NCI-H526 (cell line): ENCODE results near the gene TNS3.

Experiments
- DNase-seq, 2 experiments: peaks; one replicate each; lab custom pipeline; 2025; lab: John Stamatoyannopoulos, UW

Gene TNS3

GRCh38 chr7:47407136-47407535 is 174.8 kb downstream of the TNS3 start:
- no peak for DNase-seq

- no peak for DNase-seq
Measured at GRCh38 chr7:47406801-47407129, 175.1 kb downstream of the TNS3 start.

- DNase-seq, result no peak
Measured at GRCh38 chr7:47405921-47406800, 175.8 kb downstream of the TNS3 start.

DNA sequence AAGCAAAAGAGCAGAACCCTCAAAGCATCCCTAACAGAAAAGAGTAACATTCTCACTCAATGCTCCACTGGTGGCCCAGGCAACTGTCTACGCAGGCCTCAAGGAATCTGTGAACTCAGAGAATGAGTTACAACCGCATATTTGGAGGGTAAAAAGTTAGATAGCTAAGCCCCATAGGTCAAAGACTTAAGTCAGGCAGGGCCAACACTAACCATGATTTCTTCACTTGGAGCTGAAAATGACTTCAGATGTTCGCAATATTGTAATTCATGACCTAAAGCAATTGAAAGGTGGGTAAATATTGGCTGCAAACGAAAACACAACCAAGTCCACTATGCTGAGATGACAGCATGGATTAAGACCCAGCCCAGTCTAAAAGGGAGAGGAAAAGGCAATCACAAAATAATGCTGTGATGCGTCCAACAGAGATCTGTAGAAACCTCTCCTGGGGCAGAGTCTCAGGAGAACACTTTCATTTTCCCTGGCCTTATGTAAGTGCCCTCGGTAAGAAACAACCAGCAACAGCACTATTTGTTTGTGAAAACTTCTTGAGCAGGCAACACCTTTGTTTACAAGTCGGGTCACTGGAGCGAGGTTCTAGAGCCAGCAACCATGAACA is 176.5 kb downstream of the TNS3 start:
- no peak for DNase-seq

GRCh38 chr7:47404010-47404409 is 177.9 kb downstream of the TNS3 start:
- DNase-seq, result no peak

- no peak for DNase-seq
Measured at GRCh38 chr7:47402941-47403866, 178.7 kb downstream of the TNS3 start.

GRCh38 chr7:47401611-47402570 is 180.0 kb downstream of the TNS3 start:
- DNase-seq, result no peak

DNA sequence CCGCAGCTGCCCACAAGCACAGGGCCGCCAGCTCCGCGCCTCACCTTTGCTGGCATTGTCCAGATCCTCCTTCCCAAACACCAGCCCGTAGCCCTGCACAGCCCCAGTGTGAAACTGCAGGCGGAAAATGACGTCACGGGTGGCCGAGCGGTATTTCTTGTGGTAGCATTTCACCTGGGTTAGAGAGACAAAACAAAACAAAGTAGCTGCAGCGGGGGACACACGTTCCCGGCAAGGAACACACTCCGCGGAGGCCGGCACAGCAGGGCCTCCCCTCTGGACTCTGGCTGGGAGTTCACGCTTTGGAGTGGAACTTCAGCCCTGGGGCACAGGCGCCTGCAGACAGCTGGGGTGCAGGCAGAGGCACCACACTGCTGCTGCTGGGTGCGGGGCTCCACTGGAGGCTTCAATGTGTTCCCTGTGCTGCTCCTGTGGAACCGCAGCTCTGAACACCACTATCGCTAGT is 181.1 kb downstream of the TNS3 start:
- no peak for DNase-seq

- DNase-seq, result no peak
Measured at GRCh38 chr7:47400001-47400400, 181.9 kb downstream of the TNS3 start.

DNA sequence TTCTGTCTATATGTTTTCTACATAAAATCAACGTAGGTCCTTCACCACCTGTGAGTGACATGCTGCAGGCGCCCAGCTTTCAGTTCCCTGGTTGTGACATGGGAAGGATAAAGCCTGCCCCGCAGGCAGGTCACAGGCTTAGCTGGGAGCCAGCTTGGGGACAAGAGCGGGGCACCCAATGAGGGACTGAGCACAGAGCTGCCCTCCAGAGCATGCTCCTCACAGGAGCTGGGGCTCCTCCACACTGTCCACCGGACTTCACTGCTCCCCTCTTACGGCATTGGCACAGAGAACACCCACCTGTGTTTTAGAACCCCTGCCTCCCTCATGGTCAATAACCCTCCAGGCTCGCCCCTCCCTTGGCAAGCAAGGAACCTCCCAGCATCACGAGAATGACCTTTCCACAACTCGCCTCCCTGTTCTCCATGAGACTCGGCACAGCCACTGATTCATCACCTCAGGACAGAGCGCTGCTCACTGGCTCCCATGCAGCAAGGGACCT is 187.1 kb downstream of the TNS3 start:
- DNase-seq, result no peak

- no peak for DNase-seq
Measured at GRCh38 chr7:47394216-47394615, 187.7 kb downstream of the TNS3 start.

GRCh38 chr7:47393406-47393805 is 188.5 kb downstream of the TNS3 start:
- no peak for DNase-seq

DNA sequence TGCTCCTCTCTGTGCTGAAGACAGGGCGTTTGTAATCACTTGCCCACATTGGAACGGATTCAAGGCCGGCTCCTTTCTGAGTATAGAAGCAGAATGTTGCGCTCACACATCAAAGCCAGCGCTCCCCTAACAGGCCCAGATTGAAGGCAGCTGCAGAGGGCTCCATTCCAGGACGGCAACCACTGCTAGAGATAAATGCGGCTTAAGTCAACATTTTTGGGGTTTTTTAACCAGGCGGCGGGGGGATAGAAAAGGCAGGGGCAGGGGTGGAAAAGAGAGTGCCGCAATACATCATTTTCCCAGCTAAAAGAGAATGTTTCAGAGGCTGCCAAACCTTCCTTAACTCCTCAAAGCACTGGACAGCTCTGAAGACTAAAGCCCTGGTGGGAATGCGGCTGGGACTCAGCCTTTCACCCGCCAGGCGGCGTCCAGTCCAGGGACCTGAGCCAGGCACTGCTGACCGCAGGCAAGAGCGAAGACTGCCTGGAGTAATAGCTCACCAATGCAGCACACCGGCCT is 189.6 kb downstream of the TNS3 start:
- no peak for DNase-seq

GRCh38 chr7:47391726-47392125 is 190.2 kb downstream of the TNS3 start:
- DNase-seq, result no peak

DNA sequence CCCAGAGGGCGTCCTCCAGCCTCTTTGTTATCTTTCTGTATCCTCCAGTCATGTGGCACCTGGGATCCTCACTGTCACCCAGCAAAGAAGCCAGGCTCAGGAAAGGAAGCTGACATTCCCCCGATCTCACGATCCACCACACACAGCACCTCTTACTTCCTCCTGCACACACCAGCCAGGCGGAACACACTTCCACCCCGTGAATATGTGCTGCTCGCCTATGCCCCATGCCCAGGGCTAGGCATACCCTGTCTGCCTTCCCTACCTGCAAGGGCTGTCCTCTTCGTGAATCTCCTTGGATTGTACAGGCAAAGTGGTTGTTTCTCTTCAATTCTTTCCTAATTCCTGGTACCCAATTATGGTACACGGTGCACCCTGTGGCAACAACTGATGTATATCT is 191.0 kb downstream of the TNS3 start:
- DNase-seq, result no peak

GRCh38 chr7:47389923-47390630 is 191.8 kb downstream of the TNS3 start:
- no peak for DNase-seq

GRCh38 chr7:47389171-47389922 is 192.6 kb downstream of the TNS3 start:
- no peak for DNase-seq

DNA sequence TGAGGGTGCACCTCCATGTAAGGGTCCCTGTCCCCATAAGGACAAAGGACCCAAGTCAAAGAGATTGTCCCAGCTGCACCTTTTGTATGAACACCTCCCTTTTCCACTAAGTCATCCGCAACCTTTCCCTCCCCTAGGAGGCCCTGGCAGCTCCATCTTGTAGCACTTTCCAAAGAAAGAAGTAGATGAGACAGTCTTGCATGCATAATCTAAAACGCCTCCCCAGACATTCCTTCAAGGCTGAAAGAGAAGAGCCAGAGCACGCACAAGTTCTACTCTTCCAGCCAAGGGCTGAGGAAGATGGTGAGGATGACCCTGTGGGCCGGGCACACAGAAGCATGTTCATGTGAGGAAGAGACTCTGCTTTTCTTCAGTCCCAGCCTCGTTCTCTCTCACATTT is 194.4 kb downstream of the TNS3 start:
- no peak for DNase-seq

- no peak for DNase-seq
Measured at GRCh38 chr7:47386273-47386835, 195.6 kb downstream of the TNS3 start.
